GM19193 (cell line): ENCODE measurements around the gene SLC35B2.

Experiments used
- POLR2A ChIP-seq: IDR thresholded peaks from 4 replicates; pipeline ENCODE4 v1.6.1; 2011; ENCODE audit not compliant: insufficient read depth, insufficient read length; ENCODE audit errors: extremely low read depth

The SLC35B2 gene

GRCh38 chr6:44243345-44243744 lies 14.0 kb downstream of the SLC35B2 start:
- TF ChIP-seq POLR2A = no peak

- no peak for TF ChIP-seq POLR2A
Measured at GRCh38 chr6:44238687-44239350, 18.5 kb downstream of the SLC35B2 start.

GRCh38 chr6:44237813-44238433 lies 19.4 kb downstream of the SLC35B2 start:
- peak; percentile 47 for TF ChIP-seq POLR2A

- no peak for TF ChIP-seq POLR2A
Measured at GRCh38 chr6:44237021-44237812, 20.1 kb downstream of the SLC35B2 start.

GRCh38 chr6:44235891-44236516 lies 21.3 kb downstream of the SLC35B2 start:
- TF ChIP-seq POLR2A = no peak

GRCh38 chr6:44235269-44235668 lies 22.1 kb downstream of the SLC35B2 start:
- no peak for TF ChIP-seq POLR2A

- TF ChIP-seq POLR2A = no peak
Measured at GRCh38 chr6:44234101-44235025, 23.0 kb downstream of the SLC35B2 start.

- TF ChIP-seq POLR2A = no peak
Measured at GRCh38 chr6:44233567-44234100, 23.7 kb downstream of the SLC35B2 start.

GRCh38 chr6:44232676-44233566 lies 24.4 kb downstream of the SLC35B2 start:
- no peak for TF ChIP-seq POLR2A

GRCh38 chr6:44230034-44230675 lies 27.2 kb downstream of the SLC35B2 start:
- no peak for TF ChIP-seq POLR2A

- TF ChIP-seq POLR2A = no peak
Measured at GRCh38 chr6:44229376-44230033, 27.8 kb downstream of the SLC35B2 start.

- TF ChIP-seq POLR2A = no peak
Measured at GRCh38 chr6:44228836-44229235, 28.5 kb downstream of the SLC35B2 start.

GRCh38 chr6:44228433-44228832 lies 28.9 kb downstream of the SLC35B2 start:
- TF ChIP-seq POLR2A = no peak

- no peak for TF ChIP-seq POLR2A
Measured at GRCh38 chr6:44228031-44228430, 29.3 kb downstream of the SLC35B2 start.
